Loucy (cell line): ENCODE data around the gene MEGF8.

Experiments
- CTCF ChIP-seq: fragments of 200-600 bp; sonication (generic); conservative IDR thresholded peaks from 2 replicates; pipeline ENCODE4 v1.5.1; 2014; ENCODE audit warnings: mild to moderate bottlenecking, antibody characterized with exemption, low read length
- EZH2phosphoT487 ChIP-seq: fragments of 200-600 bp; IDR thresholded peaks from 2 replicates; pipeline ENCODE4 v1.6.1; 2018; ENCODE audit warnings: antibody characterized with exemption, mild to moderate bottlenecking, moderate library complexity, borderline replicate concordance

- no peak for TF ChIP-seq CTCF
- TF ChIP-seq EZH2phosphoT487, result no peak
Measured at GRCh38 chr19:42362891-42363440, 37.5 kb downstream of the MEGF8 start.
